Measurements from ENCODE around the gene TGOLN2. TPM values are rescaled to one million over a fixed set of nuclear protein-coding genes. Genes with fewer than 3 reads are reported as not detected.
A peak's percentile ranks its signal among the peaks of the same experiment; 100 is the strongest.
"Not testable (repeated sequence)": the region's sequence is repeated elsewhere in the genome, so short reads cannot be mapped to it uniquely, and the experiment has no call there.

TGOLN2 gene
- total and polyA plus RNA-seq, 7 donors = 14.3 to 51.7 (median 36.8) TPM

DNA sequence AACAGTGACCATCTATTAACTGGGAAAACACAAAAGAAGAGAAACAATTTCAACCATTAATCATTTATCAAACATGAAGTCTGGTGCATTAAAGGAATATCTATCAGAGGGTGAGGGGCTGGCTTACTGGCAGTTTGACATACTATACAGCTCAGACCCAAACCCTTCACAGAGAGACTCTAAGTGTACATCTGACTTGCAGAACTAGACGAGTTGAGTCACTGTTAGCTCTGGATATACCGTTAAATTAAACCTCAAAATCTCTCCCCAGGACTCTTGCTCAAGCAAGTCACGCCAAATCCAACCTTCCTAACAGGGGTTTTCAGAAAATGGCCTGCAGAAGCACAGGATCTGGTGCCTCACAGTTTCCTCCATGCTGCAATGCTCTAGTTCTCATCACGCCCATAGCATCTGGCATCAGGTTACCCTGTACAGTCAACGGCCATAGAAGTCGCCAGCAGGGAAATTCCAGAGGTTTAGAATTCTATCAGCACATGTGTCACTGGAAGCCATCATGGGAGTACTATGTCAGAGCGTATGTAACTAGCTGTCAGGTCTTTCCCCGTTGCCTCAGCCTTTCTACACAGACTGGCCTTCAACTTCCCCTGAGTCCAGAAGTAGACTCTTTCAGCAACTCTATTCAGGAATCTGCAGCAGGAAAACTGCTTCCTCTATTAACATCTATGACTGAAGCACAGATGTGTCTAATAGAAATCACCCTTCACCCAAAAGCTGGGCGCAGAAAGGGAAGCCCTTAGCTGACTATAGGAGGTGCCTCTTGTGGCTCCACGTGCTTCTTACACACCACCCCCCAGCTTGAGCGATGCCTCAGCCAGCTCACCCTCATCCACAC lies 9.3 kb downstream of the TGOLN2 start:
- Histone ChIP-seq H3K9me3 (no peaks in the 10 kb centered on the region), H3K4me1 (peaks cover 14% of the 10 kb centered on the region), H3K4me3 (no peak overlapping the region), H3K27me3 (ENCODE audit: insufficient read depth in 3 of 3, low read length in 2 of 3) (no peaks in the 10 kb centered on the region), H3K36me3 (ENCODE audit: insufficient read depth in 1 of 2, low read depth in 1 of 2) (peaks cover 6 to 73% of the 10 kb centered on the region in 2 donors), H3K27ac (peak overlapping the region; percentile 56)
- intact Hi-C loops (cut with DNase I) = no loop called here
- ATAC-seq (peak; percentile 71 to 83 (median 81)), DNase-seq (no peak)
- TF ChIP-seq, protein P1, sequence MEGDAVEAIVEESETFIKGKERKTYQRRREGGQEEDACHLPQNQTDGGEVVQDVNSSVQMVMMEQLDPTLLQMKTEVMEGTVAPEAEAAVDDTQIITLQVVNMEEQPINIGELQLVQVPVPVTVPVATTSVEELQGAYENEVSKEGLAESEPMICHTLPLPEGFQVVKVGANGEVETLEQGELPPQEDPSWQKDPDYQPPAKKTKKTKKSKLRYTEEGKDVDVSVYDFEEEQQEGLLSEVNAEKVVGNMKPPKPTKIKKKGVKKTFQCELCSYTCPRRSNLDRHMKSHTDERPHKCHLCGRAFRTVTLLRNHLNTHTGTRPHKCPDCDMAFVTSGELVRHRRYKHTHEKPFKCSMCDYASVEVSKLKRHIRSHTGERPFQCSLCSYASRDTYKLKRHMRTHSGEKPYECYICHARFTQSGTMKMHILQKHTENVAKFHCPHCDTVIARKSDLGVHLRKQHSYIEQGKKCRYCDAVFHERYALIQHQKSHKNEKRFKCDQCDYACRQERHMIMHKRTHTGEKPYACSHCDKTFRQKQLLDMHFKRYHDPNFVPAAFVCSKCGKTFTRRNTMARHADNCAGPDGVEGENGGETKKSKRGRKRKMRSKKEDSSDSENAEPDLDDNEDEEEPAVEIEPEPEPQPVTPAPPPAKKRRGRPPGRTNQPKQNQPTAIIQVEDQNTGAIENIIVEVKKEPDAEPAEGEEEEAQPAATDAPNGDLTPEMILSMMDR (IDR thresholded peaks at IDR 0.05) = no peak
- 45 to 59% (median 53%) methylated on average over 11 of the region's 11 CpGs for WGBS, 3 donors

DNA sequence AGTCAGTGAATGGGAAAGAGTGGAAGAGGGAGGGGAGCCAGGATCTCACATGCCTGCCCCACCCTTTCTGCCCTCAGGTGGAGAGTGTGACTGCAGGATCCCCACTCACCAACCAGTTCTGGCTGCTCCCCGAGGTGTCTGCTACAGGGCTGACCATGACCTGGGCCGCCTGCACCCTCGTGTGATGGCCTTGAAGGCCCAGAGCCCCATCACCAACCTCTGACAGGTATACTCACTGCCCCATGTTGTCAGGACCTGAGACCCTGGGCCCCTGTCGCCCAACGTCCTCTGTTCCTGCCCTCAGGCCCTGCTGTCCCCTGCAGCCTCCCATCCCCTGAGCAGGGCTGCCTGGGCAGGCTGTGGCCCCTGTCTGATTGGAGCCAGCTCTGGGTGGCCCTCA lies 11.9 kb downstream of the TGOLN2 start:
- H3K9me3 ChIP-seq; H3K4me1 ChIP-seq; H3K27ac ChIP-seq; H3K27me3 ChIP-seq (ENCODE audit: insufficient read depth in 3 of 3, low read length in 2 of 3); H3K4me3 ChIP-seq; DNase-seq; ATAC-seq: not testable (repeated sequence)
- peaks cover 6 to 48% of the 10 kb centered on the region in 2 donors for H3K36me3 ChIP-seq (ENCODE audit: insufficient read depth in 1 of 2, low read depth in 1 of 2)
- WGBS, 3 donors = 50 to 90% (median 84%) methylated on average over 2 to 5 of the region's 5 CpGs
- intact Hi-C loops (cut with DNase I) = loop anchor here in 1 of 2 donors (1.0 kb wide), 1 partner anchor 27 kb away; no protein-coding TSS in a partner anchor

DNA sequence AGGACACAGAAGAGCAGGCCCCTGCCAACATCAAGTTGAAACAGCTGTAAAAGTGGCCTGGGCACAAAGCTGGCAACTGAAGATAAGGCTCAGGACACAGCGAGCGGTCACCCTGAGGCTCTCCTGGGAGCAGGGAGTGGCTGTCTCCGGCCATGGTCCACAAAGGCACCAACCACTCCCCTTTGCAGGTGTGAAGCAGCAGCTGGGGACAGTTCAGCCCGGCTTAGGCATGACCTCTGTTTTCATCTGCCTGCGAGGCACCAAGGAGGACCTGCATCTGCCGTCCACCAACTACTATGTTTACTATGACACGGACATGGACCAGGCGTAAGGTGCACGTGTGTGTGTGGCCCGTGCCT lies 12.9 kb downstream of the TGOLN2 start:
- ATAC-seq (no peak), DNase-seq (no peak)
- intact Hi-C loops (cut with DNase I) = loop anchor here in 1 of 2 donors (1.0 kb wide), 1 partner anchor 28 kb away; no protein-coding TSS in a partner anchor
- H3K27ac ChIP-seq = no peak overlapping the region
- 74 to 86% (median 82%) methylated on average over 10 of the region's 10 CpGs for WGBS, 3 donors
- no peak overlapping the region for H3K4me3 ChIP-seq
- no peaks in the 10 kb centered on the region for H3K27me3 ChIP-seq (ENCODE audit: insufficient read depth in 3 of 3, low read length in 2 of 3)
- peaks cover 7% of the 10 kb centered on the region for H3K4me1 ChIP-seq
- no peaks in the 10 kb centered on the region for H3K9me3 ChIP-seq
- peaks cover 6 to 37% of the 10 kb centered on the region in 2 donors for H3K36me3 ChIP-seq (ENCODE audit: insufficient read depth in 1 of 2, low read depth in 1 of 2)
- TF ChIP-seq, protein P1 (IDR thresholded peaks at IDR 0.05) = no peak

DNA sequence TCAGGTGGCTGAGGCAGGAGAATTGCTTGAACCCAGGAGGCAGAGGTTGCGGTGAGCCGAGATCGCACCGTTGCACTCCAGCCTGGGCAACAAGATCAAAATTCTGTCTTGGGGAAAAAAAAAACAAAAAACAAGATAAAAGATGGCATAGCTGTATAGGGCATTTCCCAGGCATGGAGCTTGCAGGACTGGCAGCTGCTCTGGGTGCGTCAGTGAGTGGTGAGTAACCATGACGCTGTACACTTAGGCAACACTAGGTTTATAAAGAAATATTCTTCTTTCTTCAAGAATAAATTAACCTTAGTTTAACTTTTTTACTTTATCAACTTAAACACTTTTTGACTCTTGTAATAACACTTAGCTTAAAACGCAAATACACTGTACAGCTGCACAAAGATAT lies 15.4 kb downstream of the TGOLN2 start:
- peaks cover 6 to 35% of the 10 kb centered on the region in 2 donors for H3K36me3 ChIP-seq (ENCODE audit: insufficient read depth in 1 of 2, low read depth in 1 of 2)
- DNase-seq = no peak
- ATAC-seq = no peak

DNA sequence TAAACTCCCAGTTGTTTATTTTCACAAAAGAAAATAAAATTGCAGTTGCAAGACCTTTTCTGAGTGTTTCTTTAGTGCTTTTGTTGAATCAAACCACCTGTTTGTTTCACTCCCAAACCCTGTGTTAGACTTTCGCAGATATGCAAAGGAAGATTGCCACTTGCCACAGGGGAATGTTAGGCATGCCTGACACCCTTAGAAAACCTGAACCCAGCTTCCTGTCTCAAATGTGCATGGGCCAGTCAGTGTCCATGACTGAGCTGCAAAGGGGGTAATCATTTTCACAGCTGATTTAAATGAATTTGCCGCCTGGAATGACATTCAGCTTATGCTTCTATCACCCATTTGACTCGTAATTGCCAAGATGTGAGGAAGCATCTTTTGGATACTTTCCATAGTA lies 17.5 kb downstream of the TGOLN2 start:
- no peaks in the 10 kb centered on the region for H3K4me1 ChIP-seq
- TF ChIP-seq, protein P1 (IDR thresholded peaks at IDR 0.05) = no peak
- peaks cover 6 to 41% of the 10 kb centered on the region in 2 donors for H3K36me3 ChIP-seq (ENCODE audit: insufficient read depth in 1 of 2, low read depth in 1 of 2)
- 62 to 68% (median 65%) methylated on average over 3 of the region's 3 CpGs for WGBS, 3 donors
- no peak for ATAC-seq
- no peaks in the 10 kb centered on the region for H3K27me3 ChIP-seq (ENCODE audit: insufficient read depth in 3 of 3, low read length in 2 of 3)
- intact Hi-C loops (cut with DNase I) = no loop called here
- no peak overlapping the region for H3K4me3 ChIP-seq
- DNase-seq = no peak
- H3K9me3 ChIP-seq = no peaks in the 10 kb centered on the region
- no peak overlapping the region for H3K27ac ChIP-seq

More for the DNA sequence above, 15.4 kb downstream of the TGOLN2 start:
- Histone ChIP-seq H3K27ac (no peak overlapping the region), H3K27me3 (ENCODE audit: insufficient read depth in 3 of 3, low read length in 2 of 3) (no peaks in the 10 kb centered on the region), H3K4me1 (no peaks in the 10 kb centered on the region), H3K4me3 (no peak overlapping the region), H3K9me3 (no peaks in the 10 kb centered on the region)
- intact Hi-C loops (cut with DNase I) = no loop called here
- WGBS, 3 donors = 81 to 88% (median 82%) methylated on average over 7 of the region's 7 CpGs
- TF ChIP-seq, protein P1 (IDR thresholded peaks at IDR 0.05) = no peak

Data from psoas muscle (tissue), 8 donors.